Stimulated activated CD4-positive, alpha-beta T cell treated with anti-CD3 and anti-CD28 coated beads, TNF-alpha, amount 100 ng/mL, for 24 hours (primary cell): ENCODE data around the gene ARHGEF38.
"Not testable (repeated sequence)": the region's sequence is repeated elsewhere in the genome, so short reads cannot be mapped to it uniquely, and the experiment has no call there.

ENCODE experiments used
- DNase-seq, 3 experiments: peaks; one replicate each; pipeline ENCODE4 v3.0.0-alpha.2; 2020; ENCODE audit warnings: low read depth in 3 of 3

The ARHGEF38 gene

GRCh38 chr4:105607876-105608275, 55.5 kb downstream of the ARHGEF38 start:
- no peak for DNase-seq

- not testable (repeated sequence) for DNase-seq
Observed at GRCh38 chr4:105609819-105610218, 57.4 kb downstream of the ARHGEF38 start.

GRCh38 chr4:105613306-105613705, 60.9 kb downstream of the ARHGEF38 start:
- no peak for DNase-seq

GRCh38 chr4:105619188-105619931, 66.9 kb downstream of the ARHGEF38 start:
- DNase-seq = no peak

- no peak for DNase-seq
Observed at GRCh38 chr4:105620640-105621323, 68.4 kb downstream of the ARHGEF38 start.

- no peak for DNase-seq
Observed at GRCh38 chr4:105622269-105622668, 69.8 kb downstream of the ARHGEF38 start.

GRCh38 chr4:105623099-105623498, 70.7 kb downstream of the ARHGEF38 start:
- DNase-seq = no peak

- DNase-seq = no peak
Observed at GRCh38 chr4:105624530-105624929, 72.1 kb downstream of the ARHGEF38 start.

GRCh38 chr4:105625214-105625613, 72.8 kb downstream of the ARHGEF38 start:
- no peak for DNase-seq

GRCh38 chr4:105626846-105627245, 74.4 kb downstream of the ARHGEF38 start:
- no peak for DNase-seq

GRCh38 chr4:105627620-105628019, 75.2 kb downstream of the ARHGEF38 start:
- DNase-seq = no peak

GRCh38 chr4:105630670-105631655, 78.5 kb downstream of the ARHGEF38 start:
- no peak for DNase-seq

- DNase-seq = no peak
Observed at GRCh38 chr4:105631818-105632400, 79.5 kb downstream of the ARHGEF38 start.

- DNase-seq = no peak
Observed at GRCh38 chr4:105632599-105632998, 80.2 kb downstream of the ARHGEF38 start.

GRCh38 chr4:105633241-105633640, 80.8 kb downstream of the ARHGEF38 start:
- no peak for DNase-seq

GRCh38 chr4:105634402-105635080, 82.1 kb downstream of the ARHGEF38 start:
- no peak for DNase-seq

- DNase-seq = no peak
Observed at GRCh38 chr4:105637408-105638176, 85.2 kb downstream of the ARHGEF38 start.

- no peak for DNase-seq
Observed at GRCh38 chr4:105641845-105642244, 89.4 kb downstream of the ARHGEF38 start.

- no peak for DNase-seq
Observed at GRCh38 chr4:105644257-105644656, 91.8 kb downstream of the ARHGEF38 start.

GRCh38 chr4:105645440-105645839, 93.0 kb downstream of the ARHGEF38 start:
- DNase-seq = no peak
